ENCODE measurements around the gene YIPF2.
A peak's percentile ranks its signal among the peaks of the same experiment; 100 is the strongest.
"Not testable (repeated sequence)": the region's sequence is repeated elsewhere in the genome, so short reads cannot be mapped to it uniquely, and the experiment has no call there.

YIPF2 gene

DNA sequence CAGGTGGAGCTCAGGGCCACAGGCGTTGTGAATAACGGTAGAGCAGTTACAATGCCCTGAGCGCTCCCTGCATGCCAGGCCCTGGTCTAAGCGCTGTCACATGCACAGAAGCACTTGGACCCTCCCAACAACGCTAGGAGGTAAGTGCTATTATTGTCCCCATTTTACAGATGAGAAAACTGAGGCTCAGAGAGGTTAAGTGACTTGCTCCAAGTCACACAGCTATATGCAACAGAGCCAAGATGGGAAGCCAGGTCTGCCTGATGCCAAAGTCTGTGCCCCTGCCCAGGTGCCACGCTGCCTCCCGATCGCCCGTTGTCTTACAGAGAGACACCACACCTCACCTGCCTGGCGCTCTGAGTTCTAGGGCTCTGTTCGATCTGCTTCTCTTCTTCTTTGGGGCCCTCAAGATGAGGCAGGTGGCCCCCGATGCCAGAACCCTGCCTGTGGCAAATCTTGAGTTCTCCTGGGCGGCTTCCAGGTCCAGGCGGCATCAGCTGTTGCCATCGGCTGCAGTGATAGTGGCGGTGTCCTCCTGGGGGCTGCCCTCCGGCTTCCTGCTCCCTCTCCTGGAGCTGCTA is 20.0 kb downstream of the YIPF2 start:
- no peak for DNase-seq

GRCh38 chr19:10907925-10908324 is 20.5 kb downstream of the YIPF2 start:
- DNase-seq, result no peak

- peak; percentile 99 for DNase-seq
Measured at GRCh38 chr19:10899151-10899653, 29.2 kb downstream of the YIPF2 start.

DNA sequence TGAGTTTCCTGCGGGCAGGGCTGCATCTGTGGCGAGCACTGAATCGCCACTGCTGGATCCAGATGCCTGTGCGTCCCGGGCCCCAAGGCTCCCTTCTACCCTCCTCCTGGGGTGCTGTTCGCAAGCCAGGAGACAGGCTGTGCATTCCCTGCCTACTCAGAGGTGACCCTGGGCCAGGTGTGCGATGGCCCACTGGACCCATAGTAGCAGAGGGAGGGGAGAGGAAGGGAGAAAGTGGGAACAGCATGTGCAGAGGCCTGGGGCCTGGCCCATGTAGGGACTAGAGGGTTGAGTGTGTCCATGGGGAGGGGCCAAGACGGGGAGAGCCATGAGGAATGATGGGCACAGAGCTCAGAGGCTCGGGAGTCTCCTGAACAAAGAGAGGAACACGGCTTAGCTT is 29.8 kb downstream of the YIPF2 start:
- DNase-seq, result no peak

GRCh38 chr19:10896851-10897526 is 31.4 kb downstream of the YIPF2 start:
- DNase-seq, result peak; percentile 65

- no peak for DNase-seq
Measured at GRCh38 chr19:10895920-10896319, 32.5 kb downstream of the YIPF2 start.

- DNase-seq, result no peak
Measured at GRCh38 chr19:10895363-10895762, 33.1 kb downstream of the YIPF2 start.

GRCh38 chr19:10894911-10895213 is 33.6 kb downstream of the YIPF2 start:
- no peak for DNase-seq

GRCh38 chr19:10892256-10892655 is 36.2 kb downstream of the YIPF2 start:
- no peak for DNase-seq

- DNase-seq, result no peak
Measured at GRCh38 chr19:10891405-10892086, 36.9 kb downstream of the YIPF2 start.

- no peak for DNase-seq
Measured at GRCh38 chr19:10889880-10890279, 38.6 kb downstream of the YIPF2 start.

DNA sequence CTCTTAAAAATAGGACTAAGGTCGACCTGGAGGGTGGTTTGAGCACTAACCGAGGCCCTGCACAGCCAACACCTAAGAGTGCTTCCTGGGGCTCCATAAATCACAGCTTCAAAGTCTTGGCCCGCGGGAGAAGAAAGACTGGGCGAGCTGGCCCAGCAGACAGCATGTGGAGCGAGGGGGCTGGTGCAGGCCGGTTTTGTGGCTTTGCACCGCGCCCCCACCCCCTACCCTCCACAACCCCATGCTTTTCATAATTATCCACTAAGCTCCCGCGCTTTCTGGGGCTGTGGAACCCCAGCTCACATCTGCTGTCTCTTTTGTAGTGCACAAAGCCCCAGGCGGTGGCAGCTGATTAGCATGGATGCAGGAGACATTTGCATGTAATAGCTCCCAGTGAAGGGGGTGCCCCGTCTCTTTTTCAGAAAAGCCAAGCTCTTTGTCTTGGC is 40.0 kb downstream of the YIPF2 start:
- DNase-seq, result no peak

GRCh38 chr19:10887616-10888367 is 40.6 kb downstream of the YIPF2 start:
- no peak for DNase-seq

GRCh38 chr19:10885201-10886169 is 43.0 kb downstream of the YIPF2 start:
- no peak for DNase-seq

DNA sequence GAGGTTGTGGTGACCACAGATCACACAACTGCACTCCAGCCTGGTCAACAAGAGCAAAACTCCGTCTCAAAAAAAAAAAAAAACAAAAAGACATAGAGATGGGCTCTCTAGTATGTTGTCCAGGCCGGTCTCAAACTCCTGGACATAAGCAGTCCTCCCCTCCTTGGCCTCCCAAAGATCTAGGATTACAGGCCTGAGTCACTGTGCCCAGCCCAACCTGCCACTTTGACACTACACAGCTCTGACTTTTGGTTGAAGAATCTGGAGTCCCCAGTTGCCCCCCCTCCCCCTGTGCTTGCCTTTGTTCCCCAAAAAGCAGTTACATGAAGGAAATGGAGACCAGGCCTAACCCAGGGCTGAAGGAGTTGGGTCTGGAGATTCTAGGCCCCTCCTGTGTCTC is 44.2 kb downstream of the YIPF2 start:
- DNase-seq, result peak; percentile 32

- no peak for DNase-seq
Measured at GRCh38 chr19:10882108-10882457, 46.4 kb downstream of the YIPF2 start.

GRCh38 chr19:10881403-10882107 is 46.9 kb downstream of the YIPF2 start:
- DNase-seq, result no peak

DNA sequence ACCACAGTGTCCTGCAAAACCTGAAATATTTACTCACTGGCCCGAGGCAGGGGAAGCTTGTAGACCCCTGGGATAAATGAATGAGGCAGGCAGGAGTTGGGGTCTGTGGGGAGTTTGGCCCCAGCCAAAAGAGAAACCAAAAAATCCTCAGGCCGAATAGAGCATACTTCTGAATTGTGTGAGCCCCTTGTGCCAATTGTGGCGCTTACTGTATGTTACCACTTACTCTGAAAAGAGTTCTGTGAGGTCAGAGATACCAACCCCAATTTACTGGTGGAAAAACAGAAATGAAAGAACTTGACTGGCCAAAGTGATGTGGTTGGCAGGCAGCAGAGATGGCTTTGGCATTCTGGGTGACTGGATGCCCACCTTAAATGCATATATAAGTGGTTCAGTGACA is 50.2 kb downstream of the YIPF2 start:
- DNase-seq, result no peak

- DNase-seq, result not testable (repeated sequence)
Measured at GRCh38 chr19:10877608-10878007, 50.8 kb downstream of the YIPF2 start.

DNA sequence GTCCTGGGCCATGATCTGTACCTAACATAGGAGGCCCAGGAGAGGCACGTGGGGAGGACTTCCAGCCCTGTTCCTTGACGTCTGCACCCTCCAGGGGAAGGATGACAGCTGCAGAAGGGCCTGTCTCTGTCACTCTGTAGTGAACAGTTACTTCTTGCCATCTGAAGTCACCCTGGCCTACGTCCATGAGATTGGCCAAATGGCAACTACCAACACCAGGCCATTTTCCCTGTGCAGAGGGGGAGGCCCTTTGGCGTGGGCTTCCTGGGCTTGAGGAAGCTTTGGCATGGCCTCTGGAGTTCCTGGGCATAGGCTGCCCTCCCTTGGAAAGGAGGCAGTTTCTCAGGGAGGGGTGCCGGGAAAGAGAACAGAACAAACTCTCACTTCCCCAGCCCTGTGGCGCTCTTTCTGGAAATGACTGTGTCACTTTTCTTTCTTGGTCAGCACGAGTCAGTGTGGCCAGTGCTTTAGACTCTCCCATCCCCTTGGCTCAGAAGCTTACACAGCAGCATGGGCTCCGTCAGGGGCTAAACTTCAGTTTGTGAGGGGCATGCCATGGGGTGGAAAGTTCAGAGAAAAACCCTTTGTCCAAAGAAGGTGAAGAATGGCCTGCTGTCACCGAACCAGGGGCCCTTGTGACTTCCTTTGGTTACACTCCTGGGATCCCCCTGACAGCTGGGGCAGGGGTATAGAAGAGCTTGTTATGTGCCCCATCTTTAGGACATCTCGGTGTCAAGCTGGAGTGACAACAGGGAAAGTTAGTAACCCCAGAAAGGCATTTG is 51.8 kb downstream of the YIPF2 start:
- no peak for DNase-seq

GRCh38 chr19:10874024-10874423 is 54.4 kb downstream of the YIPF2 start:
- no peak for DNase-seq

Data from hematopoietic multipotent progenitor cell treated with erythropoietin and hydrocortisone succinate and interleukin-3 and kit ligand, for 8 days (in vitro differentiated cells).